GM19240 (cell line): ENCODE results near the gene ATL2.
A peak's percentile ranks its signal among the peaks of the same experiment; 100 is the strongest.
"Not testable (repeated sequence)": the region's sequence is repeated elsewhere in the genome, so short reads cannot be mapped to it uniquely, and the experiment has no call there.

Experiments used
- DNase-seq: peaks from one replicate; pipeline ENCODE4 v3.0.0; 2011; ENCODE audit warnings: low spot score; ENCODE audit not compliant: insufficient read length

Gene ATL2

DNA sequence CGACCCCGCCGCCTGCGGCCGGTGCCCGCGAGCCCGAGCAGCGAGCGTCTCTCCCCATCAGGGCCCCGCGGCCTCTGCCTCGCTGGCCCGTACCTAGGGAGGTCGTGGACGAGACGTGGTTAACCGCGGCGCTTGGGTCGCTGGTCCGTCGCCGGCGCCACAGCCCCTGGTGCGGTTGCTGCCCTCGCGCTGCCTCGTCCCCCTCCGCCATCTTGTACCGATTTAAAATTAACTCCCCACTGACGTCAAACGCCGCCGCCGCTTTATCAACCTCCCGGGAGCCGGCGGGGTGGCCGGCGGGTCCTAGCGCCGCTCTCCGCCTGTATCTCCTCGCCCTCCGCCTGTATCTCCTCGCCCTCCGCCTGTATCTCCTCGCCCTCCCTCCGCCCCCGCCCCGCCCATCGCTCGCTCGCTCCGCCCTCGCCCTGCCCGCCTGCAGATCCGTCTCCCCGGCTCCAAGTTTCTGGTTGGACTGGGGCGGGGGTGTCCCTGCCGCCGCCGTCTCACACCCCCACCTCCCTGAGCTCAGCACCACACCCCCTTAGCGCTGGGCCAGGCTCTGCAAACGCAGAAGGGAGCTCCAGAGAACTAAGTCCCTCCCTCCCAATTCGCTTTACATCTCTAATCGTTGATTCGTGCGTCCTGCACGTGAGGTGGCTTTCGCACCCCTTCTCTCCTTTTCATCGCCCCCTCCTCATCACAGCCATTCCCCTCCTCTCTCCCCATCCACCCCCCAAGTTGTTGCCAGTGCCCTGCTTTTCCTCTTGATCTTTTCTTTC, at the start of gene ATL2:
Gene ATL2 (minus strand): TSS at position 224 of the 779 bp plus-strand sequence. CDS start 13 bp downstream, at position 211.
- DNase-seq = peak; percentile 73

- no peak for DNase-seq
Observed at GRCh38 chr2:38423763-38424162, 46.7 kb upstream of the ATL2 start.

- no peak for DNase-seq
Observed at GRCh38 chr2:38421274-38422056, 44.4 kb upstream of the ATL2 start.

DNA sequence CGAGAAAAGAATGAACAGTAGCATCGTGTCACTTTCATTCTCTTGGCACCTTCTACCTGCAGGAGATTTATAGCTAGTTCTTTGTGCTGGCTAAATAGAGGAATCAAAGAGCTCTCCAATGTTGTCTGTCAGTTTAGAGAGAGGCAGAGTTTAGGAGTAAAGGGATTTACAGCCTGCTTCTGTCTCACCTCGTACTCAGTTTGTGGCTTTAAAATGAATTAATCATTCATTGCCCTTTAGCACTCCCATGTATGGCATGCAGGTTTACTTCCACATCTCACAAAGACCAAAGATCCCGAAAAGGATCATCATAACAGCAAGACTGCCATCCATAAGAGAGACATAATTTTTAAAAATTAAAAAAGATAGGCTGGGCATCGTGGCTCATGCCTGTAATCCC, 42.4 kb upstream of the ATL2 start:
- DNase-seq = no peak

DNA sequence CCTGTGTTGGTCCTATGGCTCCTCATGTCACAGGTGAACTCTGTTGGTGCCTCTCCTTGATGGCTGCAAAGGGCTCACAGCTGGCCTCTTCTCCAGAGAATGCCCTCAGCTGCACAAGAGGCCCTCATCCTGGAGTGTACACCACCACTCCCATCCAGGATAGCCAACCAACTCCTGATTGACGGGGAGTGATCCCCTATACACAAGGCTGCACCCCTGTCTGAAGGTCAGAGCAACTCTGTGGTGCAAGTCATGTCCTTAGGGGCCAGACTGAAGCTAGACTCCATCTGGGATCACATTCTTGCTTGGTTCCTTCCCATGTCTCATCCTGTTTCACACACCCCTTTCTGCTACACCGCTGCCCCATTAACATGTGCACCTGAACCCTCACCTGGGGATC, 41.7 kb upstream of the ATL2 start:
- DNase-seq = no peak

DNA sequence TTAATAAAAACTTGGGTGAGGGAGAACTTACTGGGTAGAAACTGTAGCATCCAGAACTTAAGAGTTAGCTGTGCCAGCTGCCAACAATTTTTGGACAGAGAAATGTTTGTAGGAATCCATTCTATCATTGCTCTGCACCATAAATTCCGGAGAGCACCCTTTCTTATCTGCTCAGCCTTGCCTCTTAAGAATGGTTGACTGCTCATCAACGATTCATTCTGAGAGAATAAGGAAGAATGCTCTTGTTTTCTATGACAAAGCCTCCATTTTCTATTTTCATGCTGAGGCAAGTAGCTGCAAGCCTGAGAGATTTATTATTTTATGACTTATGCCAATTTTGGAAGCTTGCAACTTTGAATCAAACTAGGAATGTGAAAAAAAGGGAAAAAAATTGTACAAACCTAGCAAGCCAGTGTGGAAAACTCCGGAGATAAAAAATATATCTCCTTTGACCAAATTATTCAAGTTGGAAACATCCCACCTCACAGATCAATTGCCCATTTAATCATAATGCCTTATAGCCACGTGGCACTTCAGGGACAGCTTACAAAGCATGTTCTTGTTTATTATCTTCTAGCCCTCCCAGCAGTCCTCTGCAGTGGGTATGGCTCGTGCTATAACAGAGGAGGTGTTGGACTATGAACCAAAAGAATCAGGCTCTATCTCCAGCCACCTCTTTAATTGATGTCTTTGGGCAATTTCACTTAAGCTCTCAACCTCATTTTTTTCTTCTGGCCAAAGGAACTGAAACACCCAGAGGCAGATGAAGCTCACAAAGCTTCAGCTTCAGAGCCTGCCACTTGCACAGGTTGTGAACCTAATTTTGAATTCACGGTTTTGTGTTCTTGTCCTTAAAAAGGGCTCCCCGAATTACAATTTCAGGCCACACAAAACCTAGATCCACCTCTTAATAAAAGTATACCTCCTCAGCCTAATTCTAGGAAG, 40.9 kb upstream of the ATL2 start:
- no peak for DNase-seq

DNA sequence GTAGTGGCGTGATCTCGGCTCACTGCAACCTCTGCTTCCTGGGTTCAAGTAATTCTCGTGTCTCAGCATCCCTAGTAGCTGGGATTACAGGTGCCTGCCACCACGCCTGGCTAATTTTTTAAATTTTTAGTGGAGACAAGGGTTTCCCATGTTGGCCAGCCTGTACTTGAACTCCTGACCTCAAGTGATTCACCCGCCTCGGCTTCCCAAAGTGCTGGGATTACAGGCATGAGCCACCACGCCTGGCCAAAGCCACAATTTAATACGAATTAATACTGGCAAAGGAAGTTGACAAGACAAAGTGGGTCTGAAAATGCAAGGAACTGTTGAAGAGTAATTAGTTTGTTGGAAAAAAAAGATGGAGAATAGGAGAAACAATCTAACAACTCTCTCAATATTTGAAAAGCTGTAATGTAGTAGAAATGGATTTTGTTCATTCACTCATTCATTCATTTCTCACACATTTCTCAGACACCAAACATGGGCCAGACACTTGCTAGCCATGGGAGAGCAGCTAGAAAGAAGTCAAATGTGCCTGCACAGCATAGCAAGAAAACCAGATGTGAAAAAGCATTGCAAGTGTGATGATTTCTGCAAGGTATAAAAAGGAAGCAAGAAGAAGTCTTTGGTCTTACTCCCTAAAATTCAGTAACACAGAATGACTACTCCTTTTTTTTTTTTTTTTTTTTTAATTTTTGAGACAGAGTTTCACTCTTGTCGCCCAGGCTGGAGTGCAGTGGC, 39.4 kb upstream of the ATL2 start:
- DNase-seq = no peak

DNA sequence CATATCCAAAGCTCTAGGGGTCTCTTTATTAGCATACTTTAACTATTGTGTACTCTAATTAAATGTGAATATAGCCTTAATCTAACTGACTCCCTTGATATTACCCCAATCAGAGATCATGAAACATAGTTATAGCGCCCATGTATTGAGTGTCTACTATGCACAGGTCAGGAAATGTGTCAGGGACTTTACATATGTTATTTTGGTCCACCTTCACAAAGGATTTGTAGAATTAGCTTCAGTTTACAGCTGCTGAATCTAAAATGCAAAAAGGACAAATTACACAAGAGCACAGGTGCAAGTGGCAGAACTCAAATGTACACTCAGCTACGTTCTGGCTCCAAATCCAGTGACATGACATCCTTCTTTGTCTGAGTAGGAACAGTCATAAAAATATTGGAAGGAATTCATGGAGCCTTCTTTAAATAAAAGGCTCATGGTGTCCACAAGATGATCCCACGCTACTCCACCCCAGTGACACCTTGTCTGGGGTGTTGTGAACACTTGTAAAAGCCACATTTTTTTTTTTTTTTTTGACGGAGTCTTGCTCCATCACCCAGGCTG, 38.7 kb upstream of the ATL2 start:
- no peak for DNase-seq

DNA sequence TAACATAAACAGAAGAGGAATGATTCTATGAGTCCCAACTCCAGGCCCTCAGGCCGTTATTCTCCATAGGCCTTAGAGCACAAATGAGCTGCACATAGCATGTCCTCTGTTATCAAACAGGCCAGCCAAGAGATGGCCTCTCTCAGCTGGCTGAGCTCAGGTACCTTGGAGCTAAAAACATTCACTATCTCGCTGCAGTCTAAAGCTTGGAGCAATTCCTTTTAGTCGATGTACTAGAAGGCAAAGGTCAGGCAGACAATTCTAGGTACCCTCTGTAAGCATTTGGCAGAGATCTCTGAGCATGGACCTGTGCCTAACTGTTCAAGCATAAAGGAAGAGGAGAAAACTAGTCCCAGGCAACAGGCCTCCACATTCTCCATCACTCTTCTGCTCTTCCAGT, 38.0 kb upstream of the ATL2 start:
- DNase-seq = no peak

DNA sequence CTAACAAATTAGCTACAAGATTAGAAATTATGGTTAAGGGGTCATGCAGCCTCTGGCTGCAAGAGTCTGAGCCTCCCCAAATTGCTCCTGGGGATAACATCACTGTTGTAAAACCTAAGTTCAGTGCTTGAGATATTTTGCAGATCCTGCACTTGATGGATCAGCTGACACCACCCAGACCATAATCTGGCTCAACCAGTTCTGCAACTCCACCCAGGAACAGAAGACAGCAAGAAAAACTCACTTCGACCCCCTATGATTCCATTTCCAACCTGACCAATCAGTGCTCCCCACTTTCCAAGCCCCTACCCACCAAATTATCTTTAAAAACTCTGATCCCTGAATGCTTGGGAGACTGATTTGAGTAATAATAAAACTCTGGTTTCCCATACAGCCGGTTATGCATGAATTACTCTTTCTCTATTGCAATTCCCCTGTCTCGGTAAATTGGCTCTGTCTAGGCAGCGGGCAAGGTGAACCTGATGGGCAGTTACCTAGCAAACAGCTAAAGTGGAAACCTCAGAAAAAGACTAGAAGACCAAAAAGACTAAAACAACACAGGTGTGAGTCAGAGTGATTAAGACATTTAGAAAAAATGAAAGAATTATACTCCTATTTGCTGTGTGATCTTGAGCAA, 35.3 kb upstream of the ATL2 start:
- not testable (repeated sequence) for DNase-seq

DNA sequence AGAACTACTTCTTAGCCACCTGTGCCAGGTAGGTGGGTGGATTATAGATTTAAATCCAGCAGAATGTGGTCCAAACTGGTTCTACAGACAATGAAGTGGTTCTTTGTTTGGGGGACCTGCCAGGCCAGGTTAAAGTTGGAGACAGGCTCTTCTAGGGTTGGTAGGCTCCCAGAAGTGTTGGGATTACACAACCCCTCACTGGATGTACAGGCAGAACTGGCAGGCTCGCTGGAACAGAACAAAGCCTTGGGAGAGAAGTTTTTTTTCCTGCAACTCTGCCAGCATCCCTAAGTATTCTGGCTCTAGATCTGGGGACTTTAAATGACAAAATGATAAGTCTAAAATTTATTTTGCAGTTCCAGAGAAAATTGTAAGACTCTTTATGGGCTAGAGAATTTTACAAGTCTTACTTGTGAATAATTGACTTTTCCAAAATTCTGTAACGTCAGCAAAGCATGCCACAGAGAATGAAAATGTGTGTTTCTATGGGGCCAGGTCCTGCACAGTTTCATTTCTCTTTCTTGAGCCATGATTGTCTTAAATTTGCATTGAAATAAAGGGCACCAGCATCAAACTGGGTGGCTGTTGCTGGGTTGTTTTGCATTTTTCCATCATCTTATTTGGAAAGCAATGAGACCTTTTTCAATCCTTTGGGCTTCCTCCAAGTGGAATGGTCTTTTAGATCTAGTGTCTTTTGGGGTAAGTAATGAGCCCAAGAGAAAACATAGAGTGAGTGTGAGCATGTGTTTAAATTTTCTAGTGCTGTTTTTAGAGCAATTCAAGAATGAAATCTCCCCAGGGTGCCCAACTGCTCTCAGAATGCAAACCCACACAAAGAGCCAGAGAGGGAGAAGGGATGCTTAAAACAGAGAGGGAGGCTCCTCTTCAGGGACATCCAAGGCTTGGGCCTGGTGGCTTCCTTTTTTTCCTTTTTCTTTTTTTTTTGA, 32.4 kb upstream of the ATL2 start:
- DNase-seq = peak; percentile 48

DNA sequence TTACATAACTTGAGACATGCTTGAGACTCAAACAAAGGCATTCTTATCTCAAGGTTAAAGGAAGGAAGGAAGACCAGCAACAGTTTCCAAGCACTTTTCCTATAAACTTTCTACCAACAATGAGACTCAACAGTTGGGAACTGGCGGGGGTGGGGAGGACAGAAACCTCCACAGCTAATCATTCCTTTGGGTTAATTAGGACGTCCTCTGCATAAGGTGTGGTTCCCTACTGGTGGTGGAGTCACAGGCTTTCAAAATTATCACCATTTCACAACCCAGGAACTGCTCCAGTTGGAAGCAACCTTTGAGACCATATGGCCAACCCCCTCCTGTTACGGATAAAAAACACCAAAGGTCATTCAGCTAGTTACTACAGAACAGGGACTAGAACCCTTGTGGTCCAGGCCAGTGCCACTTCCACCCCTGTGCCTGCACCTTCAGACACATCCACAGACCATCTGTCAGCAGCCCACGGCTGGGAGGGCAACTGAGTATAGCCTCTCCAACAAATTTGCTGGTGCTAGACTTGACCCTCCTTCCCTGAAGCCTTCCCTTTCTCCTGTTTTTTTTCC, 30.1 kb upstream of the ATL2 start:
- DNase-seq = no peak

GRCh38 chr2:38406597-38407110, 29.6 kb upstream of the ATL2 start:
- no peak for DNase-seq

DNA sequence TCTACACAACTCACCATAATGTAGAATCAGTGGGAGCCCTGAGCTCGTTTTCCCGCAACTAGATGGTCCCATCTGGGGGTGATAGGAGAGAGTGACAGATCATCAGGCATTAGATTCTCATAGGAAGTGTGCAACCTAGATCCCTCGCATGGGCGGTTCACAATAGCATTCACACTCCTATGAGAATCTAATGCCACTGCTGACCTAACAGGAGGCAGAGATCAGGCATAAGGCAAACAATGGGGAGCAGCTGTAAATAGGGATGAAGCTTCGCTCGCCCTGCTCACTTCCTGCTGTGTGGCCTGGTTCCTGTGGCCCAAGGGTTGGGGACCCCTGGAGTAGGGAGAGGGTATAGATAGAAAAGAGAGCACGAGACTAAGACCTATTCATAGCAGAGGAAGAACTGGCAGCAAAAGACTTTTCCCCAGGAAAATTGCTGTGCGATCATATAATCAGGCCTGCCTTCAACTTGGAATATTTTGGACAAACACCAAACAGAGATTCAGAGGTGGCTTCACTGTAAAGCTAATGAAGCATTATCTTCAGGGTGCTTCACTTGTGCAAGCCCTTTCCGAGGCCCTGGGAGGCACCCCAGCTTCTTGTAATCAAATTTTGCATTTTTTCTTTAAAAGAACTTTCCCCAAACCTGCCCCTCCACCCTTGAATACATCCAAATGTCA, 29.0 kb upstream of the ATL2 start:
- no peak for DNase-seq

GRCh38 chr2:38400513-38400912, 23.4 kb upstream of the ATL2 start:
- no peak for DNase-seq

GRCh38 chr2:38398739-38399138, 21.7 kb upstream of the ATL2 start:
- no peak for DNase-seq

DNA sequence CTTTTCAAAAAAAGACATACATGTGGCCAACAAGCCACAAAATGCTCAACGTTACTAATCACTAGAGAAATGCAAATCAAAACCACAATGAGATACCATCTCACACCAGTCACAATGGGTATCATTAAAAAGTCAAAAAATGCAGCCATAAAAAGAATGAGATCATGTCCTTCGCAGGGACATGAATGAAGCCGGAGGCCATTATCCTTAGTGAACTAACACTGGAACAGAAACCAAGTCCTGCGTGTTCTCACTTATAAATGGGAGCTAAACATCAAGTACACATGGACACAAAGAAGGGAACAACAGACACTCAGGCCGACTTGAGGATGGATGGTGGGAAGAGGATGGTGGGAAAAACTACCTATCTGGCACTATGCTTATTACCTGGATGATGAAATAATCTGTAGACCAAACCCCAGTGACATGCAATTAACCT, 17.8 kb upstream of the ATL2 start:
- DNase-seq = no peak

DNA sequence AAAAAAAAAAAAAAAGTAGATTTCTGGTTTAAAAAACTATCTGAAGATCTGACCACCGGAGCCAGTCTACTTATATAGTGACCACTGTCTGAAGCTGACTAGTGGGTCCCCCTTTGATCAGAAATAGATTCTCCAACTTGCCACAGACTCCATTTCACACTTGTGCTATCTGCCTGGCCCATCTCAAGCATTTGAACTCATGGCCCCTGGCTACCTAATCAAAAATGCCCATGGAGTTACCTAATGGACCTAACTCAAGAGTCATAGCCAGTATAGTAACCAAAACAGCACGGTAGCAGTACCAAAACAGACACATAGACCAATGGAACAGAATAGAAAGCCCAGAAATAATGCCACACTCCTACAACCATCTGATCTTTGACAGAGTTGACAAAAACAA, 17.0 kb upstream of the ATL2 start:
- no peak for DNase-seq
